Activated CD4-positive, alpha-beta T cell treated with anti-CD3 and anti-CD28 coated beads for 48 hours (primary cell): ENCODE data around the gene NRDC.
"Not testable (repeated sequence)": the region's sequence is repeated elsewhere in the genome, so short reads cannot be mapped to it uniquely, and the experiment has no call there.

Source experiments
- DNase-seq: peaks from one replicate; pipeline ENCODE4 v3.0.0-alpha.2; 2020

Gene NRDC

GRCh38 chr1:51878616-51879336 is at the start of gene NRDC:
Gene NRDC (minus strand): TSS chr1:51878727. CDS start chr1:51878615, 112 bp downstream.
- peak; percentile 100 for DNase-seq

GRCh38 chr1:51927029-51927428 is 48.5 kb upstream of the NRDC start:
- DNase-seq, result no peak

- peak; percentile 16 for DNase-seq
Measured at GRCh38 chr1:51926171-51926812, 47.8 kb upstream of the NRDC start.

GRCh38 chr1:51924455-51924854 is 45.9 kb upstream of the NRDC start:
- DNase-seq, result peak; percentile 66

GRCh38 chr1:51922040-51922439 is 43.5 kb upstream of the NRDC start:
- DNase-seq, result no peak

GRCh38 chr1:51920130-51920529 is 41.6 kb upstream of the NRDC start:
- DNase-seq, result no peak

GRCh38 chr1:51919684-51920083 is 41.2 kb upstream of the NRDC start:
- DNase-seq, result no peak

- no peak for DNase-seq
Measured at GRCh38 chr1:51916587-51917405, 38.3 kb upstream of the NRDC start.

- no peak for DNase-seq
Measured at GRCh38 chr1:51915951-51916350, 37.4 kb upstream of the NRDC start.

GRCh38 chr1:51912881-51913280 is 34.4 kb upstream of the NRDC start:
- DNase-seq, result no peak

GRCh38 chr1:51910221-51911000 is 31.9 kb upstream of the NRDC start:
- no peak for DNase-seq

GRCh38 chr1:51908499-51908898 is 30.0 kb upstream of the NRDC start:
- no peak for DNase-seq

- DNase-seq, result no peak
Measured at GRCh38 chr1:51907079-51907702, 28.7 kb upstream of the NRDC start.

GRCh38 chr1:51906306-51907078 is 28.0 kb upstream of the NRDC start:
- no peak for DNase-seq

GRCh38 chr1:51902456-51902855 is 23.9 kb upstream of the NRDC start:
- no peak for DNase-seq

GRCh38 chr1:51901151-51901550 is 22.6 kb upstream of the NRDC start:
- DNase-seq, result no peak

GRCh38 chr1:51899022-51899421 is 20.5 kb upstream of the NRDC start:
- DNase-seq, result no peak

GRCh38 chr1:51898090-51898734 is 19.7 kb upstream of the NRDC start:
- DNase-seq, result no peak

- no peak for DNase-seq
Measured at GRCh38 chr1:51897699-51898031, 19.1 kb upstream of the NRDC start.

- not testable (repeated sequence) for DNase-seq
Measured at GRCh38 chr1:51894748-51895147, 16.2 kb upstream of the NRDC start.

GRCh38 chr1:51878308-51878615 is 265 bp downstream of the NRDC start:
- DNase-seq, result no peak
